Psoas muscle (tissue), 8 donors: ENCODE data around the gene NKX2-4. TPM values are rescaled to one million over a fixed set of nuclear protein-coding genes. Genes with fewer than 3 reads are reported as not detected.

ENCODE experiments used
- ATAC-seq, 4 donors: fragments of 200-7000 bp; cut with Tn5 transposase; one replicate each; pipeline ENCODE4 v1.9.1; 2020; ENCODE audit warnings: moderate library complexity in 3 of 4, mild to moderate bottlenecking in 2 of 4
- DNase-seq, 2 donors: peaks; one replicate each; pipeline ENCODE4 v3.0.0-alpha.2; 2020
- H3K27ac ChIP-seq: fragments of 200-600 bp; one replicate; pipeline ENCODE4 v1.8.0; 2022
- H3K27me3 ChIP-seq, 3 donors: fragments of 200-600 bp in 1 of 3; one replicate each; pipeline versions ENCODE4 v1.6.1 to v1.8.0; 2013 to 2022; ENCODE audit warnings: low read length in 2 of 3, mild to moderate bottlenecking in 2 of 3, moderate library complexity in 1 of 3; ENCODE audit not compliant: insufficient read depth in 3 of 3
- H3K36me3 ChIP-seq, 2 donors: fragments of 200-600 bp in 1 of 2; one replicate each; pipeline versions ENCODE4 v1.6.1 to v1.8.0; 2013 to 2022; ENCODE audit warnings: low read depth in 1 of 2, mild to moderate bottlenecking in 1 of 2, moderate library complexity in 1 of 2; ENCODE audit not compliant: insufficient read depth in 1 of 2
- H3K4me1 ChIP-seq: fragments of 200-600 bp; one replicate; pipeline ENCODE4 v1.8.0; 2022
- H3K4me3 ChIP-seq: fragments of 200-600 bp; one replicate; pipeline ENCODE4 v1.8.0; 2022; ENCODE audit warnings: mild to moderate bottlenecking
- H3K9me3 ChIP-seq: fragments of 200-600 bp; one replicate; pipeline ENCODE4 v1.8.0; 2022
- CTCF ChIP-seq: fragments of 200-600 bp; IDR thresholded peaks from one replicate; pipeline ENCODE4 v1.8.0; 2022; ENCODE audit warnings: antibody characterized with exemption
- WGBS, 3 donors: extraction: QIAGEN DNeasy Blood & Tissue Kit; methylation state at CpG; one replicate each; pipeline versions ENCODE4 v1.1.6 to v1.1.7; 2013; 5-methylcytosine and 5-hydroxymethylcytosine counted together
- intact Hi-C, 2 donors: fragments of 100-400 bp; cut with DNase I; formaldehyde crosslinking; loops; one replicate each; pipeline versions ENCODE4 v1.11.0 to v1.14.2; 2022
- polyA plus RNA-seq, 3 donors: library from polyadenylated mRNA; stranded (reverse); fragments of 200-250 nt; gene quantifications; one replicate each; pipeline ENCODE4 v1.2.3, GENCODE V29; 2013
- total RNA-seq, 4 donors: library from RNA; stranded (reverse); fragmentation: NEBNext Ultra II Directional in 2 of 4; extraction: Animal tissue kit (Norgen Biotek cat#: 25700) in 2 of 4; gene quantifications; one replicate each; pipeline versions ENCODE4 v1.2.1 to v1.2.4, GENCODE V29; 2021 to 2023
- donor health status: healthy with polysubstance abuse.
- donor health status: DM: no; HTN: no; CAD: no; lungs with moderate emphysema.
- donor health status: Bipolar disorder and iron deficiency.
- donor health status: healthy.
- donor health status: DM: yes; HTN: yes; CAD: no.
- donor health status: DM: no; HTN: no; CAD: no.
- donor health status: DM: no; HTN: no; CAD: no.
- donor health status: DM: yes; HTN: yes; CAD: no.

Gene NKX2-4
- total and polyA plus RNA-seq, 7 donors = not detected

- peaks cover 3% of the 10 kb centered on the region for H3K4me1 ChIP-seq
- peaks cover 2 to 44% of the 10 kb centered on the region in 2 donors for H3K36me3 ChIP-seq
- WGBS, 3 donors = 32 to 42% (median 42%) methylated on average over 51 to 61 of the region's 61 CpGs
- ATAC-seq = peak in 2 of 4 donors; percentile 13 to 30
- TF ChIP-seq CTCF = no peak
- H3K27me3 ChIP-seq = peaks cover 6 to 54% (median 11%) of the 10 kb centered on the region in 3 donors
- H3K27ac ChIP-seq = no peak overlapping the region
- no peak for DNase-seq
- intact Hi-C loops = loop anchor here in 1 of 2 donors (10.0 kb wide), 1 partner anchor 157 kb away; no protein-coding TSS in a partner anchor
- H3K4me3 ChIP-seq = no peak overlapping the region
- no peaks in the 10 kb centered on the region for H3K9me3 ChIP-seq
Measured at GRCh38 chr20:21391185-21391971, 5.9 kb downstream of the NKX2-4 start.

- Histone ChIP-seq H3K4me1 (no peaks in the 10 kb centered on the region), H3K9me3 (no peaks in the 10 kb centered on the region), H3K36me3 (peaks cover 2 to 49% of the 10 kb centered on the region in 2 donors), H3K27ac (no peak overlapping the region), H3K4me3 (no peak overlapping the region), H3K27me3 (peaks cover 5 to 48% (median 6%) of the 10 kb centered on the region in 3 donors)
- ATAC-seq (no peak), DNase-seq (no peak)
- intact Hi-C loops = loop anchor here in 1 of 2 donors (10.0 kb wide), 1 partner anchor 156 kb away; no protein-coding TSS in a partner anchor
- TF ChIP-seq CTCF = no peak
- WGBS, 3 donors = 93 to 94% (median 94%) methylated on average over 7 of the region's 7 CpGs
Measured at GRCh38 chr20:21390768-21391167, 6.6 kb downstream of the NKX2-4 start.

- DNase-seq (no peak), ATAC-seq (no peak)
- Histone ChIP-seq H3K9me3 (no peaks in the 10 kb centered on the region), H3K36me3 (peaks cover 2 to 56% of the 10 kb centered on the region in 2 donors), H3K27ac (no peak overlapping the region), H3K4me3 (no peak overlapping the region), H3K27me3 (peaks cover 3 to 34% (median 6%) of the 10 kb centered on the region in 3 donors), H3K4me1 (no peaks in the 10 kb centered on the region)
- TF ChIP-seq CTCF = no peak
- intact Hi-C loops = no loop called here
- 2 to 90% (median 3%) methylated on average over 1 of the region's 1 CpG for WGBS, 3 donors
Measured at GRCh38 chr20:21389368-21389767, 8.0 kb downstream of the NKX2-4 start.

GRCh38 chr20:21388566-21388965 is 8.8 kb downstream of the NKX2-4 start:
- TF ChIP-seq CTCF = no peak
- intact Hi-C loops = no loop called here
- H3K4me1 ChIP-seq = no peaks in the 10 kb centered on the region
- H3K27me3 ChIP-seq = peaks cover 3 to 26% (median 5%) of the 10 kb centered on the region in 3 donors
- ATAC-seq (no peak), DNase-seq (no peak)
- H3K27ac ChIP-seq = no peak overlapping the region
- H3K36me3 ChIP-seq = peaks cover 2 to 64% of the 10 kb centered on the region in 2 donors
- H3K4me3 ChIP-seq = no peak overlapping the region
- WGBS, 3 donors = 96 to 97% (median 97%) methylated on average over 1 of the region's 1 CpG
- no peaks in the 10 kb centered on the region for H3K9me3 ChIP-seq
